Measurements from ENCODE around the gene FCSK. TPM values are rescaled to one million over a fixed set of nuclear protein-coding genes. Genes with fewer than 3 reads are reported as not detected.
A peak's percentile ranks its signal among the peaks of the same experiment; 100 is the strongest.

Gene FCSK
- total RNA-seq, 2 donors from 2014 or later, result 15.0 to 28.3 TPM

DNA sequence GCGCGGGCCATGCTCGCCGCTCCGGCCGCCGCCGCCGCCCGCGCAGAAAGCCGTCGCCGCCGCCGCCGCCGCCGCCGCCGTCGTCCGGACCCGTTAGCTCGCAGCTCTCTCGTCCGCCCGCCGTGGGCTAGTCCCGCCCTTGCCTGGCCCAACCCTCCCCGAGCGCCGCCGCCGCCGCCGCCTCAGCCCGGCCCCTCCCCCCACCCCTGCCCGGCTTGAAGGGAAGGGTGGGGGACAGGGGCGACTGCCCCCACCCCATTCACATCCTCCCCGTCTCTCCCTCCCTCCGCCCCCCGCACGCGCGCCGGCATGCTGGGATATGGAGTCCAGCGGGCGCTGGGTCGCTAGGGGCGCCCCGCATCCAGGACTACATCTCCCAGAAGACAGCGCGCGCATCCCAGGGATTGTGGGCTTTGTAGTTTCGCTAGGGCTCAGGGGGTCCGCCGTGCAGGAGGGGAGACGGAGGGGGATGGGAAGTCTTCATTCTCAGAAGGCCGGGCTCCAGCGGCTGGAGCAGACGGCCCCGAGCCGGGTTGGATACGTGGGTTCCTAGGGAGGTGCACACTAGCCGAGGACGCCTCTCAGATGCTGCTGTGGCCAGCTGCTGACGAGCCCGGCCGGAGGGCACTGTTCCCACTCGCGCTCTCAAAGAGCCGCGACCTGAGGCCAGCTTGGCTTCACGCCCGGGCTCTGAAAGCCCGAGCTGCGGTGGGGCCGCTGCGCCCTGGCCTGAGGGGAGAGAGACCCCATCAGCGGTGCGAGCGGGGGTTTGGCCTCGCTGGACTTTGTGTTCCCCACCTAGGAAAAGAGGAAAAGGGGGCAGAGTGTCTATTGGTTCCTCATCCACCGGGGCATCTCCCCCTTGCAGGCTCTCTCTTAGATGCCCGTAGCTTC lies 15.2 kb upstream of the FCSK start, which contains the start of gene ST3GAL2:
TSS of gene ST3GAL2 (minus strand) at position 132 of the 894 bp plus-strand sequence. CDS start 40,570 bp downstream, outside the sequence.
- WGBS, 2 donors, result 2 to 3% methylated on average over 15 to 60 of the region's 86 CpGs
- intact Hi-C loops (cut with DNase I), result no loop called here
- peak; percentile 95 for ATAC-seq

GRCh38 chr16:70440009-70440692 lies 14.2 kb upstream of the FCSK start:
- no peaks in the 10 kb centered on the region for H3K9me3 ChIP-seq
- H3K36me3 ChIP-seq (replicated peaks in 1 of 2; ENCODE audit: insufficient read depth in 1 of 2, low read depth in 2 of 2), result no peaks in the 10 kb centered on the region
- DNase-seq (no peak), ATAC-seq (no peak)
- 64 to 70% methylated on average over 11 of the region's 11 CpGs for WGBS, 2 donors
- H3K4me1 ChIP-seq, result peaks cover 25% of the 10 kb centered on the region
- intact Hi-C loops (cut with DNase I), result no loop called here
- no peaks in the 10 kb centered on the region for H3K27me3 ChIP-seq
- TF ChIP-seq POLR2A (IDR thresholded peaks at IDR 0.05), result no peak
- TF ChIP-seq, protein P1, sequence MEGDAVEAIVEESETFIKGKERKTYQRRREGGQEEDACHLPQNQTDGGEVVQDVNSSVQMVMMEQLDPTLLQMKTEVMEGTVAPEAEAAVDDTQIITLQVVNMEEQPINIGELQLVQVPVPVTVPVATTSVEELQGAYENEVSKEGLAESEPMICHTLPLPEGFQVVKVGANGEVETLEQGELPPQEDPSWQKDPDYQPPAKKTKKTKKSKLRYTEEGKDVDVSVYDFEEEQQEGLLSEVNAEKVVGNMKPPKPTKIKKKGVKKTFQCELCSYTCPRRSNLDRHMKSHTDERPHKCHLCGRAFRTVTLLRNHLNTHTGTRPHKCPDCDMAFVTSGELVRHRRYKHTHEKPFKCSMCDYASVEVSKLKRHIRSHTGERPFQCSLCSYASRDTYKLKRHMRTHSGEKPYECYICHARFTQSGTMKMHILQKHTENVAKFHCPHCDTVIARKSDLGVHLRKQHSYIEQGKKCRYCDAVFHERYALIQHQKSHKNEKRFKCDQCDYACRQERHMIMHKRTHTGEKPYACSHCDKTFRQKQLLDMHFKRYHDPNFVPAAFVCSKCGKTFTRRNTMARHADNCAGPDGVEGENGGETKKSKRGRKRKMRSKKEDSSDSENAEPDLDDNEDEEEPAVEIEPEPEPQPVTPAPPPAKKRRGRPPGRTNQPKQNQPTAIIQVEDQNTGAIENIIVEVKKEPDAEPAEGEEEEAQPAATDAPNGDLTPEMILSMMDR (IDR thresholded peaks at IDR 0.05), result no peak
- H3K27ac ChIP-seq, result no peak overlapping the region
- H3K4me3 ChIP-seq, result no peak overlapping the region

More for the DNA sequence above, 15.2 kb upstream of the FCSK start, which contains the start of gene ST3GAL2:
- Histone ChIP-seq H3K4me1 (peaks cover 22% of the 10 kb centered on the region), H3K9me3 (no peaks in the 10 kb centered on the region), H3K36me3 (replicated peaks in 1 of 2; ENCODE audit: insufficient read depth in 1 of 2, low read depth in 2 of 2) (no peaks in the 10 kb centered on the region), H3K27ac (peak within 1 kb of the TSS in 3 of 4 donors; percentile 41 to 51 (median 43)), H3K27me3 (no peaks in the 10 kb centered on the region), H3K4me3 (peak within 1 kb of the TSS; percentile 51 to 59)
- peak in 1 of 3 donors; percentile 15 for TF ChIP-seq POLR2A (IDR thresholded peaks at IDR 0.05)
- TF ChIP-seq, protein P1 (IDR thresholded peaks at IDR 0.05), result peak in 5 of 7 experiments; percentile 5 to 37 (median 22)
- peak; percentile 87 to 90 (median 88) for DNase-seq

GRCh38 chr16:70441406-70441990 lies 12.9 kb upstream of the FCSK start:
- intact Hi-C loops (cut with DNase I), result no loop called here

GRCh38 chr16:70442344-70442743 lies 12.1 kb upstream of the FCSK start:
- Histone ChIP-seq H3K36me3 (replicated peaks in 1 of 2; ENCODE audit: insufficient read depth in 1 of 2, low read depth in 2 of 2) (no peaks in the 10 kb centered on the region), H3K4me3 (no peak overlapping the region), H3K4me1 (peaks cover 22% of the 10 kb centered on the region), H3K27me3 (no peaks in the 10 kb centered on the region), H3K9me3 (no peaks in the 10 kb centered on the region), H3K27ac (no peak overlapping the region)
- WGBS, 2 donors, result 85 to 90% methylated on average over 7 of the region's 7 CpGs
- intact Hi-C loops (cut with DNase I), result no loop called here
- no peak for ATAC-seq
- DNase-seq, result no peak
- TF ChIP-seq, protein P1 (IDR thresholded peaks at IDR 0.05), result no peak
- TF ChIP-seq POLR2A (IDR thresholded peaks at IDR 0.05), result no peak

More at GRCh38 chr16:70441406-70441990, 12.9 kb upstream of the FCSK start:
- ATAC-seq (no peak), DNase-seq (no peak)
- H3K9me3 ChIP-seq, result no peaks in the 10 kb centered on the region
- H3K27me3 ChIP-seq, result no peaks in the 10 kb centered on the region
- TF ChIP-seq, protein P1 (IDR thresholded peaks at IDR 0.05), result no peak
- TF ChIP-seq POLR2A (IDR thresholded peaks at IDR 0.05), result no peak
- no peaks in the 10 kb centered on the region for H3K36me3 ChIP-seq (replicated peaks in 1 of 2; ENCODE audit: insufficient read depth in 1 of 2, low read depth in 2 of 2)
- 90 to 91% methylated on average over 8 of the region's 8 CpGs for WGBS, 2 donors
- no peak overlapping the region for H3K27ac ChIP-seq
- peaks cover 25% of the 10 kb centered on the region for H3K4me1 ChIP-seq
- H3K4me3 ChIP-seq, result no peak overlapping the region

Data from body of pancreas (tissue), 4 donors.